ENCODE results near the gene MAP3K3.
A peak's percentile ranks its signal among the peaks of the same experiment; 100 is the strongest.

Gene MAP3K3

GRCh38 chr17:63647065-63647725 is 25.0 kb downstream of the MAP3K3 start:
- CTCF ChIA-PET: interaction anchor here (1.3 to 1.4 kb wide), 2 partner anchors 12 to 40 kb away, joined by 3 to 5 read pairs; no protein-coding TSS in a partner anchor
- Histone ChIP-seq H3K4me3 (ENCODE audit: control insufficient read depth in 1 of 7, extremely low read depth in 1 of 7, insufficient read depth in 4 of 7, low read depth in 2 of 7, low read length in 6 of 7) (no peak overlapping the region), H3K4me1 (ENCODE audit: control extremely low read depth in 1 of 4, control insufficient read depth in 4 of 4, insufficient read depth in 4 of 4, low read length in 3 of 4) (peaks cover 3 to 29% (median 14%) of the 10 kb centered on the region in 4 experiments), H3K27ac (ENCODE audit: insufficient read depth in 1 of 2, low read depth in 1 of 2, low read length in 2 of 2, poor library complexity in 1 of 2, severe bottlenecking in 2 of 2) (no peak overlapping the region), H3K36me3 (ENCODE audit: control insufficient read depth in 4 of 4, insufficient read depth in 4 of 4, low read length in 3 of 4) (peaks cover 11 to 35% (median 18%) of the 10 kb centered on the region in 4 experiments), H3K27me3 (replicated peaks in 2 of 5; ENCODE audit: control insufficient read depth in 4 of 5, insufficient read depth in 5 of 5, low read length in 4 of 5) (no peaks in the 10 kb centered on the region), H3K9me3 (ENCODE audit: control extremely low read depth in 1 of 5, control insufficient read depth in 4 of 5, insufficient read depth in 2 of 5, low read depth in 1 of 5, low read length in 4 of 5) (no peaks in the 10 kb centered on the region)
- POLR2A ChIA-PET: no interaction called here
- no peak for DNase-seq
- WGBS (ENCODE audit: insufficient coverage): 97% methylated on average over 4 of the region's 4 CpGs

DNA sequence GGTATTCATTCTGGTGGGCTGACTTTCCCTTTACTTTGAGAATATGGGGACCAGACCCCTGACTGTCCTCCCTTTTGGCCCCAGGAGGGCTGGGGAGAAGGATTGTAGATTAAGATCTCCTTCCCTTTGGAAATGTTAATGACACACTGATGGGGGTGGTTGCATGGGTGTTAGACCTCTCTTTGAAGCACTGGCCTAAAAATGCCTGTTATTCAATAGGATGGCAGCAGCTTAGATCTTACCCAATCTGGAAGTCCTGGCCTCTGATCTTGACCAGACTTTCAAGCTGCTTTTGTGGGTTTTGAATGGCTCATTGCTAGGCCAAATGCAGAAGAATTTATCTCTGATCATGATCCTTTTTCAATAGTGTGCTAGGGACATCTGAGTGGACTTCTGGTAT is 25.7 kb downstream of the MAP3K3 start:
- Histone ChIP-seq H3K27me3 (replicated peaks in 2 of 5; ENCODE audit: control insufficient read depth in 4 of 5, insufficient read depth in 5 of 5, low read length in 4 of 5) (no peaks in the 10 kb centered on the region), H3K36me3 (ENCODE audit: control insufficient read depth in 4 of 4, insufficient read depth in 4 of 4, low read length in 3 of 4) (peaks cover 16 to 41% (median 25%) of the 10 kb centered on the region in 4 experiments), H3K9me3 (ENCODE audit: control extremely low read depth in 1 of 5, control insufficient read depth in 4 of 5, insufficient read depth in 2 of 5, low read depth in 1 of 5, low read length in 4 of 5) (no peaks in the 10 kb centered on the region), H3K4me3 (ENCODE audit: control insufficient read depth in 1 of 7, extremely low read depth in 1 of 7, insufficient read depth in 4 of 7, low read depth in 2 of 7, low read length in 6 of 7) (no peak overlapping the region), H3K27ac (ENCODE audit: insufficient read depth in 1 of 2, low read depth in 1 of 2, low read length in 2 of 2, poor library complexity in 1 of 2, severe bottlenecking in 2 of 2) (no peak overlapping the region), H3K4me1 (ENCODE audit: control extremely low read depth in 1 of 4, control insufficient read depth in 4 of 4, insufficient read depth in 4 of 4, low read length in 3 of 4) (peaks cover 3 to 28% (median 14%) of the 10 kb centered on the region in 4 experiments)
- ChIA-PET POLR2A (no interaction called here), CTCF (interaction anchor here (1.3 to 1.4 kb wide), 2 partner anchors 13 to 41 kb away, joined by 3 to 5 read pairs; no protein-coding TSS in a partner anchor)
- no peak for DNase-seq

- ChIA-PET CTCF (no interaction called here), POLR2A (no interaction called here)
- no peak overlapping the region for H3K4me3 ChIP-seq (ENCODE audit: control insufficient read depth in 1 of 7, extremely low read depth in 1 of 7, insufficient read depth in 4 of 7, low read depth in 2 of 7, low read length in 6 of 7)
- peaks cover 17 to 51% (median 31%) of the 10 kb centered on the region in 4 experiments for H3K36me3 ChIP-seq (ENCODE audit: control insufficient read depth in 4 of 4, insufficient read depth in 4 of 4, low read length in 3 of 4)
- no CpG with 5 or more reads among the region's 1 CpG for WGBS (ENCODE audit: insufficient coverage)
- H3K9me3 ChIP-seq (ENCODE audit: control extremely low read depth in 1 of 5, control insufficient read depth in 4 of 5, insufficient read depth in 2 of 5, low read depth in 1 of 5, low read length in 4 of 5): no peaks in the 10 kb centered on the region
- peaks cover 3 to 22% (median 13%) of the 10 kb centered on the region in 4 experiments for H3K4me1 ChIP-seq (ENCODE audit: control extremely low read depth in 1 of 4, control insufficient read depth in 4 of 4, insufficient read depth in 4 of 4, low read length in 3 of 4)
- H3K27ac ChIP-seq (ENCODE audit: insufficient read depth in 1 of 2, low read depth in 1 of 2, low read length in 2 of 2, poor library complexity in 1 of 2, severe bottlenecking in 2 of 2): no peak overlapping the region
- no peaks in the 10 kb centered on the region for H3K27me3 ChIP-seq (replicated peaks in 2 of 5; ENCODE audit: control insufficient read depth in 4 of 5, insufficient read depth in 5 of 5, low read length in 4 of 5)
- DNase-seq: peak in 2 of 3 donors; percentile 28 to 45
Measured at GRCh38 chr17:63649813-63650212, 27.6 kb downstream of the MAP3K3 start.

DNA sequence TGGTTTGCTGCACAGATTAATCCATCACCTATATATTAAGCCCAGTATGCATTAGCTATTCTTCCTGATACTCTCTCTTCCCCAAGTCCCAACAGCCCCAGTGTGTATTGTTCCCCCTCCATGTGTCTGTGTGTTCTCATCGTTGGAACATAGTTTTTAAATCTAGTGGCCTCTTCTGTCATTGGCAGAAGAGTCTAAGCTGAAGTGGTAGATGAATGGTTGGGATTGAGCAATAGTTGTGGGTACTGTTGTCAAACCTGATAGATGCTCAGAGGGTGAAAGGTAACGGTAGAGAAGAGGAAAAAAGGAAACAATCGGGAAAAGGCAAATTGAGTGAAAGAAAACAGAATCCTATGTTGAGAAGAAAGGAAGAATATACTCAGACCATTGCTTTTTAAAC is 29.9 kb downstream of the MAP3K3 start:
- peaks cover 3 to 9% (median 7%) of the 10 kb centered on the region in 4 experiments for H3K4me1 ChIP-seq (ENCODE audit: control extremely low read depth in 1 of 4, control insufficient read depth in 4 of 4, insufficient read depth in 4 of 4, low read length in 3 of 4)

GRCh38 chr17:63653050-63653449 is 30.8 kb downstream of the MAP3K3 start:
- no CpG with 5 or more reads among the region's 2 CpGs for WGBS (ENCODE audit: insufficient coverage)
- DNase-seq: no peak
- Histone ChIP-seq H3K36me3 (ENCODE audit: control insufficient read depth in 4 of 4, insufficient read depth in 4 of 4, low read length in 3 of 4) (peaks cover 9 to 36% (median 24%) of the 10 kb centered on the region in 4 experiments), H3K4me1 (ENCODE audit: control extremely low read depth in 1 of 4, control insufficient read depth in 4 of 4, insufficient read depth in 4 of 4, low read length in 3 of 4) (peaks cover 3 to 9% (median 6%) of the 10 kb centered on the region in 4 experiments), H3K9me3 (ENCODE audit: control extremely low read depth in 1 of 5, control insufficient read depth in 4 of 5, insufficient read depth in 2 of 5, low read depth in 1 of 5, low read length in 4 of 5) (no peaks in the 10 kb centered on the region), H3K27ac (ENCODE audit: insufficient read depth in 1 of 2, low read depth in 1 of 2, low read length in 2 of 2, poor library complexity in 1 of 2, severe bottlenecking in 2 of 2) (no peak overlapping the region), H3K4me3 (ENCODE audit: control insufficient read depth in 1 of 7, extremely low read depth in 1 of 7, insufficient read depth in 4 of 7, low read depth in 2 of 7, low read length in 6 of 7) (no peak overlapping the region), H3K27me3 (replicated peaks in 2 of 5; ENCODE audit: control insufficient read depth in 4 of 5, insufficient read depth in 5 of 5, low read length in 4 of 5) (no peaks in the 10 kb centered on the region)
- POLR2A ChIA-PET: no interaction called here
- CTCF ChIA-PET: no interaction called here

More for the DNA sequence above, 29.9 kb downstream of the MAP3K3 start:
- Histone ChIP-seq H3K27me3 (replicated peaks in 2 of 5; ENCODE audit: control insufficient read depth in 4 of 5, insufficient read depth in 5 of 5, low read length in 4 of 5) (no peaks in the 10 kb centered on the region), H3K4me3 (ENCODE audit: control insufficient read depth in 1 of 7, extremely low read depth in 1 of 7, insufficient read depth in 4 of 7, low read depth in 2 of 7, low read length in 6 of 7) (no peak overlapping the region), H3K36me3 (ENCODE audit: control insufficient read depth in 4 of 4, insufficient read depth in 4 of 4, low read length in 3 of 4) (peaks cover 13 to 39% (median 27%) of the 10 kb centered on the region in 4 experiments), H3K9me3 (ENCODE audit: control extremely low read depth in 1 of 5, control insufficient read depth in 4 of 5, insufficient read depth in 2 of 5, low read depth in 1 of 5, low read length in 4 of 5) (no peaks in the 10 kb centered on the region), H3K27ac (ENCODE audit: insufficient read depth in 1 of 2, low read depth in 1 of 2, low read length in 2 of 2, poor library complexity in 1 of 2, severe bottlenecking in 2 of 2) (no peak overlapping the region)
- WGBS (ENCODE audit: insufficient coverage): 67% methylated on average over 1 of the region's 3 CpGs
- DNase-seq: no peak
- ChIA-PET POLR2A (no interaction called here), CTCF (no interaction called here)

DNA sequence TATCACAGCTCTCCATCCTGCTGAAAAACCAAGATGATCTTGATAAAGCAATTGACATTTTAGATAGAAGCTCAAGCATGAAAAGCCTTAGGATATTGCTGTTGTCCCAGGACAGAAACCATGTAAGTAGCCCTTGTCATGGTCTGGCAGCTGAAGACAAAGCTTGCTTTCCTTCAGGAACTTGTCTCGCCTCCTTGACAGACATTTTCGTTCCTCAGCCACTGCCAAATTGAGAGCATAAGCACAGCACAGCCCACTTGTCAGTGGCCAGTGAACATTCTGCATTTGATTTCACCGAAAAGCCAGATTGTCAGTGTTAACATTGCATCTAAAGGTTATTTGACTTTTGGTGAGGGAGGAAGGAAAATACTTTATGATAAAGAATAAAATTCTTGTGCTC is 35.6 kb downstream of the MAP3K3 start:
- CTCF ChIA-PET: interaction anchor here (0.9 to 1.4 kb wide), 4 partner anchors 8 to 65 kb away, joined by 3 to 4 read pairs (median 3); no protein-coding TSS in a partner anchor
- Histone ChIP-seq H3K27ac (ENCODE audit: insufficient read depth in 1 of 2, low read depth in 1 of 2, low read length in 2 of 2, poor library complexity in 1 of 2, severe bottlenecking in 2 of 2) (no peak overlapping the region), H3K9me3 (ENCODE audit: control extremely low read depth in 1 of 5, control insufficient read depth in 4 of 5, insufficient read depth in 2 of 5, low read depth in 1 of 5, low read length in 4 of 5) (no peaks in the 10 kb centered on the region), H3K4me1 (ENCODE audit: control extremely low read depth in 1 of 4, control insufficient read depth in 4 of 4, insufficient read depth in 4 of 4, low read length in 3 of 4) (no peaks in the 10 kb centered on the region), H3K4me3 (ENCODE audit: control insufficient read depth in 1 of 7, extremely low read depth in 1 of 7, insufficient read depth in 4 of 7, low read depth in 2 of 7, low read length in 6 of 7) (no peak overlapping the region), H3K36me3 (ENCODE audit: control insufficient read depth in 4 of 4, insufficient read depth in 4 of 4, low read length in 3 of 4) (peaks cover 11 to 54% (median 27%) of the 10 kb centered on the region in 4 experiments), H3K27me3 (replicated peaks in 2 of 5; ENCODE audit: control insufficient read depth in 4 of 5, insufficient read depth in 5 of 5, low read length in 4 of 5) (no peaks in the 10 kb centered on the region)
- no peak for DNase-seq
- POLR2A ChIA-PET: no interaction called here
- WGBS (ENCODE audit: insufficient coverage): 89% methylated on average over 2 of the region's 3 CpGs

GRCh38 chr17:63658366-63658765 is 36.1 kb downstream of the MAP3K3 start:
- Histone ChIP-seq H3K4me1 (ENCODE audit: control extremely low read depth in 1 of 4, control insufficient read depth in 4 of 4, insufficient read depth in 4 of 4, low read length in 3 of 4) (no peaks in the 10 kb centered on the region), H3K9me3 (ENCODE audit: control extremely low read depth in 1 of 5, control insufficient read depth in 4 of 5, insufficient read depth in 2 of 5, low read depth in 1 of 5, low read length in 4 of 5) (no peaks in the 10 kb centered on the region), H3K27ac (ENCODE audit: insufficient read depth in 1 of 2, low read depth in 1 of 2, low read length in 2 of 2, poor library complexity in 1 of 2, severe bottlenecking in 2 of 2) (no peak overlapping the region), H3K4me3 (ENCODE audit: control insufficient read depth in 1 of 7, extremely low read depth in 1 of 7, insufficient read depth in 4 of 7, low read depth in 2 of 7, low read length in 6 of 7) (no peak overlapping the region), H3K27me3 (replicated peaks in 2 of 5; ENCODE audit: control insufficient read depth in 4 of 5, insufficient read depth in 5 of 5, low read length in 4 of 5) (no peaks in the 10 kb centered on the region), H3K36me3 (ENCODE audit: control insufficient read depth in 4 of 4, insufficient read depth in 4 of 4, low read length in 3 of 4) (peaks cover 8 to 55% (median 25%) of the 10 kb centered on the region in 4 experiments)
- ChIA-PET CTCF (no interaction called here), POLR2A (no interaction called here)
- no peak for DNase-seq
- no CpG with 5 or more reads among the region's 1 CpG for WGBS (ENCODE audit: insufficient coverage)

All from common myeloid progenitor, CD34-positive (primary cell).